IMR-90 (cell line): Measurements from ENCODE around the gene DSCAML1. TPM values are rescaled to one million over a fixed set of nuclear protein-coding genes. Genes with fewer than 3 reads are reported as not detected.

Experiments
- ATAC-seq: fragments of 200-7000 bp; cut with Tn5 transposase; 2 replicates; pipeline ENCODE4 v1.9.1; 2020; ENCODE audit warnings: low read depth, mild to moderate bottlenecking, moderate library complexity
- BruUV-seq: library from RNA; stranded (reverse); fragments of 400-500 nt; replicated peaks from 2 replicates; lab custom pipeline; 2021; lab: Mats Ljungman, UMichigan
- CTCF ChIA-PET: fragments of 300-600 bp; formaldehyde crosslinking; extraction: SDS; loops from one replicate; lab custom pipeline; 2021; ENCODE audit warnings: antibody characterized with exemption; lab: Yijun Ruan, JAX
- POLR2A ChIA-PET: fragments of 300-600 bp; sonication (Branson Sonifier 250); formaldehyde crosslinking; loops from one replicate; lab custom pipeline; 2022; ENCODE audit warnings: antibody characterized with exemption; ENCODE audit not compliant: unreplicated experiment; lab: Charles Lee
- DNase-seq: peaks from one replicate; pipeline ENCODE4 v3.0.0; 2013
- H2AFZ ChIP-seq: replicated peaks from 2 replicates; pipeline ENCODE3; 2013; ENCODE audit warnings: low read length, mild to moderate bottlenecking; ENCODE audit not compliant: poor library complexity
- H2AK5ac ChIP-seq: 2 replicates; pipeline ENCODE4 v1.6.1; 2013; ENCODE audit warnings: low read depth, low read length, inconsistent platforms
- H2AK9ac ChIP-seq: replicated peaks from 2 replicates; pipeline ENCODE3; 2013; ENCODE audit warnings: mild to moderate bottlenecking, low read depth, low read length, moderate library complexity; ENCODE audit not compliant: poor library complexity
- H2BK120ac ChIP-seq: 2 replicates; pipeline ENCODE4 v1.6.1; 2013; ENCODE audit warnings: low read depth, low read length, inconsistent platforms
- H2BK15ac ChIP-seq: 3 replicates; pipeline ENCODE4 v1.6.1; 2013; ENCODE audit warnings: low read depth, low read length, inconsistent platforms
- H2BK20ac ChIP-seq: 2 replicates; pipeline ENCODE4 v1.6.1; 2013; ENCODE audit warnings: low read depth, mild to moderate bottlenecking, inconsistent platforms, low read length, moderate library complexity
- H2BK5ac ChIP-seq: 2 replicates; pipeline ENCODE4 v1.6.1; 2013; ENCODE audit warnings: mild to moderate bottlenecking, low read depth, low read length, inconsistent platforms; ENCODE audit not compliant: poor library complexity, severe bottlenecking
- H3K14ac ChIP-seq: replicated peaks from 2 replicates; pipeline ENCODE4 v1.6.1; 2013; ENCODE audit warnings: low read depth, low read length, inconsistent platforms
- H3K18ac ChIP-seq: 2 replicates; pipeline ENCODE4 v1.6.1; 2013; ENCODE audit warnings: low read depth, low read length, control low read depth
- H3K23ac ChIP-seq: 2 replicates; pipeline ENCODE4 v1.6.1; 2013; ENCODE audit warnings: low read depth, low read length, inconsistent platforms
- H3K27ac ChIP-seq: 2 replicates; pipeline ENCODE4 v1.5.1; 2013; ENCODE audit warnings: mild to moderate bottlenecking, control low read depth, low read length; ENCODE audit not compliant: insufficient read depth
- H3K27me3 ChIP-seq: 2 replicates; pipeline ENCODE4 v1.6.1; 2013; ENCODE audit warnings: low read length; ENCODE audit not compliant: control insufficient read depth, insufficient read depth
- H3K36me3 ChIP-seq: 2 replicates; pipeline ENCODE4 v1.6.1; 2013; ENCODE audit warnings: low read length, mixed read lengths; ENCODE audit not compliant: control insufficient read depth, insufficient read depth
- H3K4ac ChIP-seq: 2 replicates; pipeline ENCODE4 v1.6.1; 2013; ENCODE audit warnings: low read depth, low read length, inconsistent platforms
- H3K4me1 ChIP-seq: 2 replicates; pipeline ENCODE4 v1.6.1; 2013; ENCODE audit warnings: low read length, mixed read lengths; ENCODE audit not compliant: control insufficient read depth, insufficient read depth
- H3K4me2 ChIP-seq: 2 replicates; pipeline ENCODE4 v1.6.1; 2013; ENCODE audit warnings: low read depth, mild to moderate bottlenecking, control low read depth, low read length, moderate library complexity
- H3K4me3 ChIP-seq: 2 replicates; pipeline ENCODE4 v1.5.1; 2013; ENCODE audit warnings: low read depth, mild to moderate bottlenecking, control low read depth, low read length, moderate library complexity; ENCODE audit not compliant: insufficient read depth
- H3K56ac ChIP-seq: 2 replicates; pipeline ENCODE4 v1.6.1; 2013; ENCODE audit warnings: low read length, inconsistent platforms; ENCODE audit not compliant: insufficient read depth; ENCODE audit errors: extremely low read depth
- H3K79me1 ChIP-seq, 2 experiments: 2 replicates each; pipeline ENCODE4 v1.6.1; 2013; ENCODE audit warnings: low read length in 2 of 2, inconsistent platforms in 1 of 2, low read depth in 1 of 2
- H3K9ac ChIP-seq: 2 replicates; pipeline ENCODE4 v1.6.1; 2013; ENCODE audit warnings: low read depth, low read length, control low read depth
- H3K9me1 ChIP-seq: 2 replicates; pipeline ENCODE4 v1.6.1; 2013; ENCODE audit warnings: low read length, inconsistent platforms; ENCODE audit not compliant: insufficient read depth
- H3K9me3 ChIP-seq: 2 replicates; pipeline ENCODE4 v1.6.1; 2013; ENCODE audit warnings: low read length; ENCODE audit not compliant: control insufficient read depth, insufficient read depth
- H4K20me1 ChIP-seq: 2 replicates; pipeline ENCODE4 v1.6.1; 2013; ENCODE audit warnings: low read length, inconsistent platforms; ENCODE audit not compliant: insufficient read depth
- H4K5ac ChIP-seq: 2 replicates; pipeline ENCODE4 v1.6.1; 2013; ENCODE audit warnings: mild to moderate bottlenecking, low read depth, low read length, control low read depth
- H4K8ac ChIP-seq, 2 experiments: 2 replicates each; pipeline ENCODE4 v1.6.1; 2013; ENCODE audit warnings: low read depth in 2 of 2, low read length in 2 of 2, control low read depth in 1 of 2, inconsistent platforms in 1 of 2
- H4K91ac ChIP-seq: 2 replicates; pipeline ENCODE4 v1.6.1; 2013; ENCODE audit warnings: low read depth, low read length, inconsistent platforms; ENCODE audit not compliant: insufficient read depth
- RAD21 ChIP-seq: IDR thresholded peaks from 2 replicates; pipeline ENCODE4 v1.6.1; 2012; ENCODE audit warnings: low read length, improper control_type of control experiment
- RCOR1 ChIP-seq: IDR thresholded peaks from 2 replicates; pipeline ENCODE4 v1.6.1; 2012; ENCODE audit warnings: mild to moderate bottlenecking, low read length, improper control_type of control experiment; ENCODE audit not compliant: insufficient replicate concordance
- WGBS, 2 experiments: methylation state at CpG; one replicate each; pipeline versions ENCODE4 v1.1.5 to v1.1.7; 2013; ENCODE audit warnings: missing lambda C conversion rate in 2 of 2; ENCODE audit not compliant: insufficient read length in 1 of 2; ENCODE audit errors: extremely low coverage in 2 of 2; 5-methylcytosine and 5-hydroxymethylcytosine counted together
- dilution Hi-C: fragments of 300-500 bp; cut with HindIII; formaldehyde crosslinking; loops from one replicate; pipeline ENCODE4 v1.14.3; 2018; ENCODE audit warnings: low sequenced_read_pairs; ENCODE audit not compliant: unreplicated experiment
- in situ Hi-C: fragments of 300-500 bp; cut with MboI; formaldehyde crosslinking; loops from 3 replicates; pipeline ENCODE4 v1.14.3; 2019; ENCODE audit warnings: low sequenced_read_pairs, inconsistent platforms, mixed read lengths
- intact Hi-C: fragments of 100-400 bp; cut with micrococcal nuclease; formaldehyde crosslinking; loops from 2 replicates; pipeline ENCODE4 v1.10.0; 2022
- polyA plus RNA-seq, 3 experiments: library from polyadenylated mRNA; depleted of rRNA; stranded (reverse); fragments of >200 nt; gene quantifications; 2 replicates each; pipeline ENCODE4 v1.2.3, GENCODE V29; 2012; ENCODE audit warnings: low replicate concordance in 1 of 3
- total RNA-seq: library from RNA; depleted of rRNA; stranded (reverse); fragments of >200 nt; gene quantifications from 2 replicates; pipeline ENCODE4 v1.2.3, GENCODE V29; 2012

Gene DSCAML1
- total and polyA plus RNA-seq, 2 of the 4 experiments (the other 2 are of a cell fraction): not detected

DNA sequence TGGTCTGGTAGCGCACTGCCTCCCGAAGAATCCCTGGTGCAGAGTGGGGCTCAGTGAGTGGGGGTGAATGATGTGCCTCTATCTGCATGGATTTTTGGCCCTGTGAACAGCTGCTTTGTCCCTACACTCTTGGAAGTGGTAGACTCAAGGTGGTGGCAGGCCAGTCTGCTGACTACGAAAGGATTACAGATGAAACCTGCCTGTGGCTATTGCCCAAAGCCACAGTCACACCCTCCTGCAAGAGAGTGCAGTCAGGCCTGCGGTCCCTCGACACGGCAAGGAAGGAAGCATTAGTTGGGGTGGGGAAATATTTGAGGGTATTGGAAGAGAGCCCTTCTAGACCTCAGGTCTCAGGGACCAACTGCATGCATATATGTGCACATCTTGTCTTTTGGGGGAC is 63.7 kb downstream of the DSCAML1 start:
- in situ Hi-C loops: no loop called here
- no peak overlapping the region for H3K9ac ChIP-seq
- TF ChIP-seq RAD21 (no peak), RCOR1 (no peak)
- H3K27me3 ChIP-seq: no peaks in the 10 kb centered on the region; the same call in 1 of the 2 replicates
- no peak overlapping the region for H4K8ac ChIP-seq
- H3K4me1 ChIP-seq: no peaks in the 10 kb centered on the region
- H3K79me1 ChIP-seq: no peaks in the 10 kb centered on the region
- H2AK5ac ChIP-seq: no peak overlapping the region
- H3K56ac ChIP-seq: no peak overlapping the region
- dilution Hi-C loops: no loop called here
- ChIA-PET POLR2A (no interaction called here), CTCF (no interaction called here)
- no peak overlapping the region for H3K14ac ChIP-seq
- no peak overlapping the region for H3K4me2 ChIP-seq
- no peak overlapping the region for H3K27ac ChIP-seq
- ATAC-seq (no peak), DNase-seq (no peak)
- intact Hi-C loops: no loop called here
- H2BK120ac ChIP-seq: no peak overlapping the region
- WGBS, 2 experiments: no CpG with 5 or more reads among the region's 6 CpGs
- BruUV-seq: no TSS peak
- no peak overlapping the region for H2BK5ac ChIP-seq
- H2BK20ac ChIP-seq: no peak overlapping the region
- no peak overlapping the region for H4K91ac ChIP-seq
- no peaks in the 10 kb centered on the region for H3K9me1 ChIP-seq
- no peak overlapping the region for H2AFZ ChIP-seq
- H3K36me3 ChIP-seq: no peaks in the 10 kb centered on the region
- no peak overlapping the region for H2BK15ac ChIP-seq
- no peak overlapping the region for H3K18ac ChIP-seq
- H2AK9ac ChIP-seq: no peak overlapping the region
- no peak overlapping the region for H4K5ac ChIP-seq
- no peak overlapping the region for H3K23ac ChIP-seq
- H4K20me1 ChIP-seq: no peaks in the 10 kb centered on the region
- no peak overlapping the region for H3K4ac ChIP-seq
- no peaks in the 10 kb centered on the region for H3K9me3 ChIP-seq
- no peak overlapping the region for H3K4me3 ChIP-seq
